GM18909 (cell line): ENCODE data around the gene PLOD2.

Experiments used
- ATAC-seq: cut with Tn5 transposase; IDR thresholded peaks from one replicate; pipeline ENCODE4 v1.9.1; 2021; ENCODE audit warnings: mild to moderate bottlenecking; ENCODE audit not compliant: unreplicated experiment, poor library complexity

The PLOD2 gene

DNA sequence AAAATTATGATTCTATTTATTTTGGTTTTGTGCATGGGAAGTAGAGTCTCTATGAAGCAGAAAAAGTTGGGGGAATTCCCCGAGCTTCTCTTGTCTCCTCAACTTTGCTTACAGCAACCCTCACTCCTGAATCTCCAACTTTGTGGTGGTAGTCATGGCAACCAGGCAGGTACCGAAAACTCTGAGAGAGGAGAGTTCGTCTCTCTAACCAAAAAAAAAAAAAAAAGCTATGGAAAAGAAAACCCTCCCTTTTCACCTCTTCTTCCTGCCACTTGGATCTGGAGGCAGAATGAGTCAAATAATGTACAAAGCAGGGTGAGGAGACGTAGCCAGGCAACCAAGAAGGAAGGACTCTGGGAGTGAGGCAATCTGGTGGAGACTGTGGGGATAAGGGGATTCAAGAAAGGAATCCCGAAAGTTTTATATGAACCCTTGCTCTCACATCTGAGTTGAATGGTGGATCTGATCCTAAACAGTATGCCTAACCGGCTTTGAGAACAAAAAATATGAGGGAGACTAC is 108.1 kb downstream of the PLOD2 start:
- no peak for ATAC-seq

DNA sequence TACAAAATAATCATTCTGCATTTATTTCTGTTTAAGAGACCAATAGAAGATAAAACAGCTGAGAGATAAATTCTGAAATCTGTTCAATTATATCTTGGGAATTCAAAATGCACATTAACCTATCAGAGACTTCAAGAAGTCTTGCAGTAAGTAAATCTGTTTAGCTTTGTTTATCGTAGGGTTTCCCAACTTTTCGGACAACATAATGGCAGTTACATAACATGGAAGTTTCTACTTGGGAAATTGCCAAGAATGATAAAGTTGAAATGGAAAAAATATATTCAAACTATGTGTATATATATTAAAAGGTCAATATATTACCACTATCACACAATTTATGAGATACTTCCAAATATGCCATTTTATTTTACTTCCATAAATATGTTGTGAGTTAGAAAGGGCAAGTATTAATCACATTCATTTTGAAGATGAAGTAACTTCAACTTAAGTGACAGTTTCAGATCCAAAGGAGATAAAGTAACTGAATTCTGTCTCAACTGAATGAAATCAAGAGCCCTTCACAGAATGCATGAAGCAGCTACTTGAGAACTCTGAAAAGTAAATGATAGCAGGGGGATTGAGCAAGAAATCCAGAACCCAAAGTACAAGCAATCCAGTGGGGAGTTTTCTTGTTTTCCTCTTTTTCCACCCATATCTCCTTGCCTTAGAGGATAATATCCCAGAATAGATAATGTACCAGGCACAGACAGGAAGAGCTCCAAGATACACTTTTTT is 108.8 kb downstream of the PLOD2 start:
- no peak for ATAC-seq

DNA sequence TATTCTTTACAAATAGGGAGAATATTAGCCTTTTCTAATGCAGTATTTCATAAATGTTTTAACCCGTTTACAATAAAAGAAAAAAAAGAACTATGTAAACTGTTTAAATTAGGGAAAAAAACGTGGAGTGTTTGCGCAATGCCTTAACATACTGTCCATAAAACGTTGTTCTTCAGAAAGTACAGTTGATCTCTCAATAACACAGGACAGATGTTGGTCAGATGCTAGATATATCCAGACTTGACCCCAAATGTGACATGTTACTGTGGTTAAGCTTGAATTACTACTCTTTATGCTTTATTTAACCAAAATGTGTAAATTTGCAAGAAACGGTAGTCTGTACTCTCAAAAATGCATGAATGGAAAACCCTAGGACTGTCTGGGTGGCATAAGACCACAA is 110.3 kb downstream of the PLOD2 start:
- ATAC-seq = no peak

DNA sequence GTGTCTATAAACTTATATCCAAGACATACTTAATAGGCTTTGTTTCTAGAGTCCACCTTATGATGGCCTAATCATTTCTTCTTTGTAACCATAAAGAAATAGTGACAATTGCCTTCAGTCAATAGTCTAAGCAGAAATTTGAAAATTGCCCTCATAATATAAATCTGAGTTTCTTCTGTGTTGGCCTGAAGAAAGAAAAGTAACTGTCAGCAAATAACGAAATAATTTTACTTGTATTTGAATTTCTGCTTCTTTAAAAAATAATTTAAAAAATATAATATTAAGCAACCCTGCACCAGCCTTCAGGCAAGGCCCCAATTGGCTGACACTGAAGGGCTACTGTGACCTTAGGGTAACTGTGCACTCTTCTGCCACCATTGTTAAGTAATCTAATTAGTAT is 113.5 kb downstream of the PLOD2 start:
- no peak for ATAC-seq

DNA sequence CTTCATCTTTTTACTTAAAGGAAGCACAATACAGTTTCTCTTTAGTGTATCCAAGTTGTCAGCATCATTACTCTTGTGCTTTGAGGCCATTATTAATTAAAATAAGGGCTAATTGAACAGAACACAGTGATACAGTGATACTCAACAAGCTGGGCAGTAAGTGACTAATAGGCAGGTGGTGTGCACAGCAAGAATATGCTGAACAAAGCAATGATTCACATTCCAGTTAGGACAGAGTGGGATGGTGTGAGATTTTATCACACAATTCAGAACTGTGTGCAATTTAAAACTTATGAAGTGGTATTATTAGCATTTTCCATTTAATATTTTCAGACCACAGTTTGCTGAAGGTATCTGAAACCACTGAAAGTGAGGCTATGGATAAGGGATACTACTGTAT is 116.9 kb downstream of the PLOD2 start:
- ATAC-seq = no peak

DNA sequence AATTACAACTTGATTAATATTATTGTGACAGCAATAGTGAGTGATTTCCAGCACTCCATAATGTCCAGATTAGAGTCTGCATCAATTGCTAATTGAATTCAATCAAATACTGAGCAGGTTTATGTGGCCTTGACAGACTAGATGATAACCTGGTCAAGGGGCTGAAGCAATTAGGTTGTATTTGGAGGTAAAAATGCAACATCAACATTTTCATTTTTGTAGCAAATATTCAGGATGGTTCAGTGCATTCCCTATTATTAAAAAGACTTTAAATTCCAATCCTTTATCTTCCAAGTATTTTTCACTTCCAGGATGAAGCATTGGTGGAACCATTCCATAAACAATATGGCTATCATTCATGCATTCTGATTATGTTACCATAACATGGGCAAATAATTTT is 120.4 kb downstream of the PLOD2 start:
- ATAC-seq = no peak

DNA sequence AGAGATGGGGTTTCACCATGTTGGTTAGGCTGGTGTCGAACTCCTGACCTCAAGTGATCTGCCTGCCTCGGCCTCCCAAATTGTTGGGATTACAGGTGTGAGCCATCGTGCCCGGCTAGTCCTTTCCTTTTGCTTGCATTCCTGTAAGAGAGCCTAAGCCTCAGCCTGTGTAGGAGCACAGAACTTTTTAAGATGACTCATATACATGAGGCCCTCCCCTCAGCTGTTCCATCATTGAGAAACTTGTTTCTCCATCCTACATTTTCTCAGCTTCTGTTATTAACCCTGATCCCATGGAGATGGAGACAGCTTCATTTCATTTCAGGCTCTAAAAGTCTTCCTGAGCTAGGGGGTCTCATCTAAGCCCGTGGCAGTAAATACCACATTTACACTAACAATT is 123.3 kb downstream of the PLOD2 start:
- ATAC-seq = no peak

DNA sequence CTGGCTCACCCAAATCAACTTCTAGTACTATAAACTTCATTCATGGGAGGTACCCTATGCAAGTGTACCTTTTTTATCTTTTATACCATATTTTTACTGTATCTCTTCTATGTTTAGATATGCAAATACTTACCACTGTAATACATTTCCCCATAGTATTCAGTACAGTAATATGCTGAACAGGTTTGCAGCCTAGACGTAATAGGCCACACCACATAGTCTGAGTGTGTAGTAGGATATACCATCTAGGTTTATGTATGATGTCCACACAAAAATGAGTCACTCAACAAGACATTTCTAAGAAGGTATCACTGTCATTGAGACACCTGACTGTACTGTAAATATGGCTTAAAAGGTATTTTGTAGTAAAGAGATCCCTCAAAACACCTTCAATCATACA is 124.7 kb downstream of the PLOD2 start:
- ATAC-seq = no peak

DNA sequence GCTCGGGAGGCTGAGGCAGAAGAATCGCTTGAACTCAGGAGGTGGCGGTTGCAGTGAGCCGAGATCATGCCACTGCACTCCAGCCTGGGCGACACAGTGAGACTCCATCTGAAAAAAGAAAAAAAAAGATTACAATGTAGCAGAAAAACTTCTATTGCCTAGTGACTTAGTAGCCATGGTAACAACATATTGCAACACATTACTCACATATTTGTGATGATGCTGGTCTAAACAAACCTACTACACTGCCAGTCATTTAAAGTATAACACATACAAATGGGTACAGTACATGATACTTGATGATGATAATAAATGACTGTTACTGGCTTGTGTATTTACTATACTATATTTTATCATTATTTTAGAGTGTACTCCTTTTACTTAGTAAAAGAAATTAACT is 125.6 kb downstream of the PLOD2 start:
- ATAC-seq = no peak

DNA sequence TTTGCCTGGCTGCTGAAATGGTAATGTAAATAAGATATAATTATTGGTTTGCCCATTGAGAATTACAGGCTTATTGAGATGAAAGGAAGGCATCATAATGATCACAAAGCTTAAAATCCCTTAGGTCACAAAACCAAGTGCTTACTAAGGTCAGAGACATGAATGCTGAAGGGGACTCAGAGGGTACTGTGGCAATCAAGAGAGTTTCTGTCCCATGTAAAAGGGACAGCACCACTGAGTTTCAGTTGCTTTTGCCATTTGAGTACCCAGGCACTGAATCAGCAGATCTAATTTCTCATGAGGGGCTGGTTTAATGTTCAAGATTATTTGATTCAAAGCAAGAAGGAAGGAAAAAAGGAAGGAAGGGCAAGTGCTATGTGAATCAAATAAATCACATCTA is 127.0 kb downstream of the PLOD2 start:
- no peak for ATAC-seq

DNA sequence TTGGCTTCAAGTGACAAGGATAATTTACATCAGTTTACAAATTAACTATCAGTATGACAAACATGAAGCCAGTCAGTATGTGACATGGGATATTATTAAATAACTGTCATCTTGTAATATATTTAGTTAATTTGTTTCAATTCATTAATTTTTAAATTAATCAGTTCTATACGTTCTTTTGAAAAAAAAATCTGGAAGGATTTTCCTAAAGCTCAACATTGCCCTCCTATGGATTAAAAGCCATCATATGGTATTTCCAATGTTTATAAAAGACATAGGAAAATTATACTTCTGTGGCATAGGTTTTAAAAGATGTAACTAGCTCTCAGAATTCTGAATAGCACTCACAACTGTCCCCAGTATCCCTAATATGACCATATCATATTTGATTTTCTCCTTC is 134.4 kb downstream of the PLOD2 start:
- ATAC-seq = no peak

DNA sequence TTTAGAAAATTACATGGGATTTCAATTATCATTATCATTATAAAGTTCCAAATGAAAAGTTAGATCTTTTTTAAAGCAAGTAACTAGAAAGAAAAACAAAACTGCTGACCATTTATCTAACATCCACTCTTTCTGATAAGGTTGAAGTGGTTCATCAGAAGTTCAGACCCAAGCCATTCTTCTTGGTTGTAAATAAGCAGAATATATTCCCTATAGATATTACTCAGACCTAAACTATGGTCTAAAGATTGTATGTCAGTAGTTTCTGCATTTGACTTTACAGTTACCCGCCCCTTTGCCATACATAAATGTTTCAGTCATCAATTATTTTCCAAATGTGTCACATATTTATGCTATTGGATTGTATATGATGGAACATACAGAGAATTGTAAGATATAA is 136.7 kb downstream of the PLOD2 start:
- no peak for ATAC-seq

DNA sequence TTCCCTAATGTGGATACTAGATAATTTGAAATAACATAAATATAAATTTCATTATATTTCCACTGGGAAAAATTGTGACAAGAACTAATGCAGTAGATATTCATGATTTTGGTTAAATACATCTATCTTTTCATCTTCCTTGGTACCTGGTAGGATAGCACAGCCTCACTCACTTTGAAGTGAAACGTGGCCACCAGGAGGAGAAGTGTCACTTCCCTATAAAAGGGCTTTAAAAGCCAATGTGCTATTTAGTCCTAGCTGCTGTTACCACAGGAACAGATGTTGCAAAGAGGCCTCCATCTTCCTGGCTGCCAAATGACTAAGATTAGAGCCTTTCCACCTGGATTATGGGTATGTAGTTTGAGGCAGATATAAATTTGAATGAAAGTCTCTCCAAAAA is 140.0 kb downstream of the PLOD2 start:
- ATAC-seq = no peak

DNA sequence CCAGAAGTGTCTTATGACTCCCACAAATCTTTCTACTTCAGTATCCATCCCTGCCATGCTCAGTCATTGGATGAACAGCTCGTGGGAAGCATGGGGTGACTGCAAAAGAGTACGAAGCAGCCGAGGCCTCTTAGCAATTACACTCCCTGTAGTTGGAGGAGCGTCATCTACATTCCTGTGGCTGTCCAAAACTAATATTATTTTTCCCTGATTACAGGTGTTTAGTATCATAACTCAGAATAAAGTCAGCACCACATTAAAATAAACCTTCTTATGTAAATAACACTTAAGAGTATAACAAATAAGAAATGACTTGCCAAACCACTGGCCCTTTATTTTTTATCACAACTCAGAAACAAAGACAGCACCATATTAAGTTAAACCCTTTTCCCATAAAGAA is 141.5 kb downstream of the PLOD2 start:
- ATAC-seq = no peak
